NCI-H1417 treated with DMSO at 0.1 percent for 48 hours (cell line): ENCODE data around the gene CDH3.

Experiments
- DNase-seq: peaks from one replicate; lab custom pipeline; 2025; lab: John Stamatoyannopoulos, UW

Gene CDH3

GRCh38 chr16:68644715-68645493 lies at the start of gene CDH3:
Gene CDH3 (plus strand): TSS chr16:68645310. CDS start chr16:68645380, 70 bp downstream.
- DNase-seq, result peak; percentile 47

DNA sequence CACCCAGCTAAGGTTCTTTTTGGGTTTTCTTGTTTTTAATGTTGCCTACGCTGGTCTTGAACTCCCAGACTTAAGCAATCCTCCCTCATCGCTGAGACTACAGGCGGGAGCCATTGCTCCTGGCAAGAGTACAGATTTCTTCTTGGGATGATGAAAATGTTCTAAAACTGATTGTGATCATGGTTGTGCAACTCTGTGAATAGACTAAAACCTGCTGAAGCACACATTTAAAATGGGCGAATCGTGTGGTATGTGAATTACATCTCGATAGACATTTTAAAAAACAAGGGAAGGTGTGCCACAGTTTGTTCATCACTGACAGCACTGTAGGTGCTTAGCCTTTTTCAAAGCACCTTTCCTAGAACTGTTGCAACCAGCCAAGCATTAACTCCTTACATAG lies 48.8 kb upstream of the CDH3 start:
- no peak for DNase-seq

DNA sequence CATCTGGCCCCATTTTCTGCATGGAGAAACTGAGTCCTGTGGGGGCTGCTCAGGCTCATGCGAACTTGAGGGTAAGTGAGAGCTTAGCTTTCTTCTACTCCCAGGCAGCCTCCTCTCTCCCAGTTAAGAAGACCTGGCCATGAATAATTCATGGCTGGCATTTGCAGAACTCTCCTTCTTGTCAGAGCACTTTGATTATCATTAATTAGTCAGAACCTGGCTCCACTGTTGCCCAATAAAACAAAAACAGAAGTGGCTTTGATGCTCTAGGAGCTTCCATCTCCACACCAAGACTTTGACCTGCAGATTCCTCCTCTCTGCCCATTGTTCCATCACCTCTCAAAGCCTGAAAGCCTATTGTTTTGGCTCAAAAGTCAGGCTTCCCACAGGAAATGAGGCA lies 45.5 kb upstream of the CDH3 start:
- no peak for DNase-seq

DNA sequence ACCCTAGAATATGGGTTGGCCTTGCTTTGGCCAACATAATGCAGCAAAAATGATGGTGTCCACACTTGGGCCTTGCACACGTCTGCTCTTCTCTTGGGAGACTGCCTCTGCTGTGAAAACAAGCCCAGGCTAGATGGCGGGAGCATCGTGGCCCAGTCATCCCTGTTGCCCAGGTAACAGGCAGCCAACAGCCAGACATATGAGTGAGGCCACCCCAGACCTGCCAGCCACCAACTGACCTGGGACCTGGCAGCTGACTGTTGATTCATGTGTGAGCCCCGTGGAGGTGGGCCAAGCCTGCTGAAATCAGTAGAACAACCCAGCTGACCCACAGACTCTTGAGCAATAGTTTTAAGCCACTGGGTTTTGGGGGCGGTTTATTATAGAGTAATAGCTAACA lies 39.4 kb upstream of the CDH3 start:
- DNase-seq, result no peak

DNA sequence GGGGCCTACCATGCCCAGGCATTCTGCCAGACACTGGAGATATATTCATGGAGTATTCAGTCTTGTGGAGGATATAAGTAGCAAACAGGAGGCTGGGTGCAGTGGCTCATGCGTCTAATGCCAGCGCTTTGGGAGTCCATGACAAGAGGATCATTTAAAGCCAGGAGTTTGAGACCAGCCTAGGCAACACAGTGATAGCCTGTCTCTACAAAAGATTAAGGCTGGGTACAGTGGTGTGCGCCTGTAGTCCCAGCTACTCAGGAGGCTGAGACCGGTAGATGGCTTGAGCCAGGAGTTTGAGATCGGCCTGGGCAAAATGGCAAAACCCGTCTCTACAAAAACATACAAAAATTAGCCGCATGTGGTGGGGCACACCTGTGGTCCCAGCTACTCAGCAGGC lies 37.7 kb upstream of the CDH3 start:
- DNase-seq, result no peak

DNA sequence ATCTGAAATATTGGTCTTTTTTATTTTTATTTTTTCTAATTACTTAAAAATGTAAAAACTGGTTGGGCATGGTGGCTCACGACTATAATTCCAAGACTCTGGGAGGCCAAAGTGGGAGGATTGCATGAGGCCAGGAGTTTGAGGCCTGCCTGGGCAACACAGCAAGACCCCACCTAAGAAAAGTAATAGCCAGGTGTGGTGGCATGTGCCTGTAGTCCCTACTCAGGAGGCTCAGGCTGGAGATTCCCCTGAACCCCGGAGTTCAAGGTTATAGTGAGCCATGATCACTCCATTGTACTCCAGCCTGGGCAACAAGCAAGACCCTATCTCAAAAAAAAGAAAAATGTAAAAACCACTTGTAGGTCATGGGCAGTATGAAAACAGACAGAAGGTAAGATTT lies 36.8 kb upstream of the CDH3 start:
- no peak for DNase-seq

- DNase-seq, result no peak
Observed at GRCh38 chr16:68612996-68613395, 32.1 kb upstream of the CDH3 start.

DNA sequence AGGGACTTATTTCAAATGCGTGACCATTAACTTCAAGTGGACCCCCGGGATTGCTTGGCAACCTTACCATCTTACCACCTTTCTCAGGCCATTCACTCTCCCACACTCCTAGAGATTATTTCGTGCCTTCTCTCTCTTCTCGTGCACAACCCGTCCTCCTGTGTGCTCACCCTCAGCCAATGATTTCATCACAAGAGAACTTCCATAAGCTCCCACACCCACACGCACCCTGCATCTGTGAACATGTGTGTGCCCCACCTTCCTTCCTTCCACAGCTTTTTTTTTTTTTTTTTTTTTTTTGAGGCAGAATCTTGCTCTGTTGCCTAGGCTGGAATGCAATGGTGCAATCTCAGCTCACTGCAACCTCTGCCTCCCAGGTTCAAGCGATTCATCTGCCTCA lies 27.4 kb upstream of the CDH3 start:
- DNase-seq, result no peak

DNA sequence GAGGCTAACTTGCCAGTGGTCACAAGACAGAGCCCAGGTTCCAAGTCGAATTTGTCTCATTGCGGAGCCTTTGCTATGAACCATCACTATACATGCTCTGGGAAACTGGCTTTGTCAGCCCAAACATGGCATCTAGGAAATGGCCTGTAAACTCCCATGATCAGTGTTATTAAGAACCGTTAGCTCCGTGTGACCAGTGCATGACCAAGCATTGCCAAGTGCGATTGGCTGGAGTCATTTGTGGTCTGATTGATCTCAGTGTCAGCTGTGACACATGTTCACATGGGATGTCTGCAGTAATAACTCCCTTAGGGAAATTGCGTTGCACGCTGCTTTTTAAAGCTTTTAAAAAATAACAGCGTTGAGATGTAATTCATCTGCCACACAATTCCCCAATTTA lies 18.6 kb upstream of the CDH3 start:
- no peak for DNase-seq

- DNase-seq, result no peak
Observed at GRCh38 chr16:68627951-68628425, 17.1 kb upstream of the CDH3 start.

- no peak for DNase-seq
Observed at GRCh38 chr16:68629351-68629910, 15.7 kb upstream of the CDH3 start.

DNA sequence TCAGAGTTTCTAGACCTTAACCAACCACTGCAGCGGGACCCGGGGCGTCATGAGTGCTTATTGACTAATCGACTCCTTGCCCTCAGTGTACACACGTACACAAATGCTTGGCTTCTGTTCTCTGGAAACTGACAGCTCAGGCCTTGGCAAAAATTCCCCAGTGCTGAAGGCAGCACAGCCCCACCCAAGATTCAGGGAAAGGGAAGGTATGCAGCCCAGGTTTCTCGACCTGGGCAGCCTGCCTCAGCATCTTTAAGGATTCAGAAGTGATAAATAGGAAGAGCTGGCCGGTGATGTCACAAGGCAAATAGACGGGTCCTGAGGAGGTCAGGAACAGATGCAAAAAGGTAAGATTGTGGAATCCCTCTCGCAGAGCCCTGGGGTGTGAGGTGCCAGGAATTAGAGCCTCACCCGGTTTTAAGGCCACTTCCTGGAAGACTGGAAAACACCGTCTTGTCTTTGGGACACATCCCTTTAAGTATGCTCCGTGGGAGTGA lies 9.0 kb upstream of the CDH3 start:
- DNase-seq, result no peak

- no peak for DNase-seq
Observed at GRCh38 chr16:68636818-68637217, 8.3 kb upstream of the CDH3 start.

- no peak for DNase-seq
Observed at GRCh38 chr16:68640972-68641371, 4.1 kb upstream of the CDH3 start.

GRCh38 chr16:68642047-68642435 lies 3.1 kb upstream of the CDH3 start:
- no peak for DNase-seq

GRCh38 chr16:68642436-68643101 lies 2.5 kb upstream of the CDH3 start:
- DNase-seq, result no peak

DNA sequence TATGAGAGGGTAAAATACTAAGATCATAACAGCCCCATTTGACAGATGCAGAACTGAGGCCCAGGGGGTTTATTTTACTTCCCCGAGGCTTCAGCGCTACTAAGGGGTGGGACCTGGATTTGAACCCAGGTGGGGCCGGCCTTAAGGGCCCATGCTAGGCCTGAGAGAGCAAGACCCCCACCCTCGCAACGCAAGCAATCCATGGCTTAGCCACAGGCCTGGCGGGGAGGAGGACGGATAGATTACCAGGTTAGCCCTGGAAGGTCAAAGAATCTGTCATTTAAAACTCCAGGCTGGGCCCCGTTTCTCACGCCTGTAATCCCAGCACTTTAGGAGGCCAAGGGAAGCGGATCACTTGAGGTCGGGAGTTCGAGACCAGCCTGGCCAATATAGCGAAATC lies 1.9 kb upstream of the CDH3 start:
- DNase-seq, result no peak

DNA sequence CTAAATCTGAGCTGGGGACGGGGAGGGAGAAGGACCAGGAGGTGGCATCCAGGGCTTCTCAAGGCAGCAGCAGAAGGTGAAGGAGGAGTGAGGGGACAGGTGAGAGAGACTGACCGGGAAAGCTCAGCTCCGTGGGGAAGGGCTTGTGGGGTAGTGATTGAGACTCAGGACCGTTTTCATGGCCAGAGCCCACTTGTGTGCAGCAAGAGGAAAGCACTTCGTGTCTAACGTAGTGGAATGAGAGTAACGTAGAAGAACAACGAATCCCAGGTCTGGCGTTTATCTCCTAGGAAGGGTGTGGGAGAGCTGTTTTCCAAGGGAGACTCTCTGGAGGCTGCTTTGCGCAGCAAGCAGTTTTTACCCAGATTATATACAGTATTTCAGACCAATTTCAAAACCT lies 1.3 kb upstream of the CDH3 start:
- no peak for DNase-seq

DNA sequence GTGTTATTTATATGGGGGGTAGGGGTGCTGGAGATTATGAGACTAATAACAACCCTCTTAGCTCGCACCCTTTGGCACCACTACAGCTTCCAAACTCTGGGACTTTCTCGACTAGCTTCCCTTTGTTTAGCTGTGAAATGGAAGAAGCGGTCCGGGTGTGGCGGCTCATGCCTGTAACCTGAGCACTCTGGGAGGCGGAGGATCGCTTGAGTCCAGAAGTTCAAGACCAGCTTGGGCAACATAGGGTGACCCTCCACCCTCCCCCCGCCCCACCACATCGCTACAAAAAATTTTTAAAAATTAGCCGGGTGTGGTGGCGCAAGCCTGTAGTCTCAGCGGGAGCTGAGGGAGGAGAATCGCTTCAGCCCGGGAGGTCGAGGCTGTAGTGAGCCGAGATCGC lies 814 bp upstream of the CDH3 start:
- DNase-seq, result no peak

- no peak for DNase-seq
Observed at GRCh38 chr16:68645494-68646388, 631 bp downstream of the CDH3 start.

- no peak for DNase-seq
Observed at GRCh38 chr16:68646953-68647659, 2.0 kb downstream of the CDH3 start.
